HCT116 (cell line): ENCODE data around the gene PLAGL1. TPM values are rescaled to one million over a fixed set of nuclear protein-coding genes. Genes with fewer than 3 reads are reported as not detected.
A peak's percentile ranks its signal among the peaks of the same experiment; 100 is the strongest.

Experiments used
- ATAC-seq: fragments of 200-7000 bp; cut with Tn5 transposase; 2 replicates; pipeline ENCODE4 v1.9.1; 2020; ENCODE audit warnings: mild to moderate bottlenecking, moderate library complexity
- Bru-seq: library from RNA; stranded (reverse); fragments of 400-500 nt; gene quantifications from one replicate; lab custom pipeline; 2021; lab: Mats Ljungman, UMichigan
- BruChase-seq, 2 experiments: library from RNA; stranded (reverse); fragments of 400-500 nt; gene quantifications; one replicate each; lab custom pipeline; 2021; lab: Mats Ljungman, UMichigan
- BruUV-seq: library from RNA; stranded (reverse); fragments of 400-500 nt; replicated peaks from 2 replicates; lab custom pipeline; 2021; lab: Mats Ljungman, UMichigan
- CTCF ChIA-PET: fragments of 300-600 bp; sonication (Branson Sonifier 250); formaldehyde crosslinking; loops from one replicate; lab custom pipeline; 2021; ENCODE audit warnings: antibody characterized with exemption; lab: Charles Lee
- POLR2A ChIA-PET: fragments of 300-600, 350-600 bp; sonication (Branson Sonifier 250); formaldehyde crosslinking; loops from one replicate; lab custom pipeline; 2021; ENCODE audit warnings: antibody characterized with exemption; lab: Charles Lee
- RAD21 ChIA-PET, 2 experiments: fragments of 300-600 bp; sonication (Branson Sonifier 250); formaldehyde crosslinking; loops; one replicate each; lab custom pipeline; 2023; ENCODE audit warnings: low total read pairs in 2 of 2; ENCODE audit not compliant: uncharacterized antibody in 2 of 2, unreplicated experiment in 2 of 2, low non-redundant PET in 1 of 2; lab: Charles Lee
- DNase-seq: peaks from one replicate; pipeline ENCODE4 v3.0.0-alpha.2; 2010; ENCODE audit warnings: low read depth, low spot score
- H2AFZ ChIP-seq: fragments of 200-600 bp; shearing (Covaris generic), sonication (generic); 2 replicates; pipeline ENCODE4 v1.6.1; 2017; ENCODE audit warnings: low read depth, mixed run types, mixed read lengths, antibody characterized with exemption, low read length; ENCODE audit not compliant: poor library complexity, severe bottlenecking
- H3K27ac ChIP-seq: 2 replicates; pipeline ENCODE4 v1.5.1; 2012; ENCODE audit warnings: low read depth, low read length
- H3K27me3 ChIP-seq: fragments of 200-600 bp; sonication (generic); 2 replicates; pipeline ENCODE4 v1.6.1; 2016; ENCODE audit warnings: mixed run types, low read length, mixed read lengths; ENCODE audit not compliant: insufficient read depth
- H3K36me3 ChIP-seq, 2 experiments: fragments of 200-500 bp in 1 of 2; fragments of 200-600 bp in 1 of 2; sonication (Bioruptor generic) in 1 of 2; sonication (generic) in 1 of 2; 2 replicates each; pipeline versions ENCODE4 v1.5.1 to v1.6.1; 2014 to 2016; ENCODE audit warnings: low read length in 2 of 2, inconsistent platforms in 1 of 2, mixed read lengths in 1 of 2, mixed run types in 1 of 2; ENCODE audit not compliant: insufficient read depth in 2 of 2, control insufficient read depth in 1 of 2
- H3K4me1 ChIP-seq, 2 experiments: fragments of 200-600 bp in 1 of 2; sonication (generic) in 1 of 2; 2 replicates each; pipeline versions ENCODE4 v1.5.1 to v1.6.1; 2012 to 2017; ENCODE audit warnings: low read length in 2 of 2, inconsistent platforms in 1 of 2, mild to moderate bottlenecking in 1 of 2, mixed read lengths in 1 of 2, mixed run types in 1 of 2, moderate library complexity in 1 of 2; ENCODE audit not compliant: insufficient read depth in 2 of 2, control insufficient read depth in 1 of 2
- H3K4me2 ChIP-seq: fragments of 200-600 bp; sonication (generic); 2 replicates; pipeline ENCODE4 v1.6.1; 2017; ENCODE audit warnings: mixed run types, low read length, mixed read lengths
- H3K4me3 ChIP-seq, 2 experiments: fragments of 200-600 bp in 1 of 2; sonication (generic) in 1 of 2; replicated peaks in 1 of 2; 2 replicates each; pipeline ENCODE4 v1.5.1; 2011 to 2016; ENCODE audit warnings: low read length in 2 of 2, control low read depth in 1 of 2, low read depth in 1 of 2, mild to moderate bottlenecking in 1 of 2, mixed read lengths in 1 of 2, mixed run types in 1 of 2
- H3K79me2 ChIP-seq: fragments of 200-600 bp; sonication (generic); 2 replicates; pipeline ENCODE4 v1.6.1; 2017; ENCODE audit warnings: mild to moderate bottlenecking, mixed run types, low read length, moderate library complexity, mixed read lengths; ENCODE audit not compliant: insufficient read depth
- H3K9ac ChIP-seq: fragments of 200-600 bp; sonication (generic); 2 replicates; pipeline ENCODE4 v1.6.1; 2016; ENCODE audit warnings: low read length, mixed read lengths
- H3K9me2 ChIP-seq: fragments of 200-600 bp; sonication (generic), shearing (Covaris generic); 2 replicates; pipeline ENCODE4 v1.6.1; 2017; ENCODE audit warnings: mixed run types, mild to moderate bottlenecking, moderate library complexity; ENCODE audit not compliant: insufficient read depth
- H3K9me3 ChIP-seq, 2 experiments: fragments of 200-500 bp in 1 of 2; fragments of 200-600 bp in 1 of 2; sonication (Bioruptor generic) in 1 of 2; sonication (generic) in 1 of 2; 2 replicates each; pipeline ENCODE4 v1.6.1; 2014 to 2017; ENCODE audit warnings: low read length in 2 of 2, mixed read lengths in 2 of 2, inconsistent platforms in 1 of 2, low read depth in 1 of 2, mild to moderate bottlenecking in 1 of 2, mixed run types in 1 of 2, moderate library complexity in 1 of 2; ENCODE audit not compliant: control insufficient read depth in 1 of 2, insufficient read depth in 1 of 2
- H4K20me1 ChIP-seq: fragments of 200-600 bp; sonication (generic), shearing (Covaris generic); 2 replicates; pipeline ENCODE4 v1.6.1; 2017; ENCODE audit warnings: mixed run types, mild to moderate bottlenecking, moderate library complexity; ENCODE audit not compliant: insufficient read depth
- ATF3 ChIP-seq: IDR thresholded peaks from 2 replicates; pipeline ENCODE4 v1.6.1; 2012
- CBX3 ChIP-seq: IDR thresholded peaks from 2 replicates; pipeline ENCODE4 v1.6.1; 2012; ENCODE audit warnings: low read depth
- EGR1 ChIP-seq: IDR thresholded peaks from 2 replicates; pipeline ENCODE4 v1.6.1; 2012; ENCODE audit warnings: low read depth
- EZH2 ChIP-seq: fragments of 200-600 bp; sonication (generic); IDR thresholded peaks from 2 replicates; pipeline ENCODE4 v1.6.1; 2017; ENCODE audit warnings: antibody characterized with exemption, mixed run types
- MAX ChIP-seq: IDR thresholded peaks from 2 replicates; pipeline ENCODE4 v1.6.1; 2012
- POLR2A ChIP-seq: IDR thresholded peaks from 2 replicates; pipeline ENCODE4 v1.7.0; 2011; ENCODE audit warnings: borderline replicate concordance; ENCODE audit not compliant: insufficient read depth, insufficient read length; ENCODE audit errors: extremely low read depth
- POLR2AphosphoS5 ChIP-seq: IDR thresholded peaks from 2 replicates; pipeline ENCODE4 v1.6.1; 2011; ENCODE audit warnings: mild to moderate bottlenecking, low read depth, low read length, moderate library complexity
- RAD21 ChIP-seq: IDR thresholded peaks from 2 replicates; pipeline ENCODE4 v1.6.1; 2012; ENCODE audit warnings: low read depth, mild to moderate bottlenecking
- REST ChIP-seq: IDR thresholded peaks from 2 replicates; pipeline ENCODE4 v1.6.1; 2012; ENCODE audit warnings: low read depth
- SIN3A ChIP-seq: IDR thresholded peaks from 2 replicates; pipeline ENCODE4 v1.6.1; 2012; ENCODE audit warnings: low read depth
- YY1 ChIP-seq: IDR thresholded peaks from 2 replicates; pipeline ENCODE4 v1.6.1; 2011; ENCODE audit warnings: low read length, low read depth, moderate library complexity, mild to moderate bottlenecking; ENCODE audit not compliant: insufficient replicate concordance; ENCODE audit errors: extremely low read depth
- ZBTB33 ChIP-seq: IDR thresholded peaks from 2 replicates; pipeline ENCODE4 v1.6.1; 2011; ENCODE audit warnings: mild to moderate bottlenecking, low read length, moderate library complexity; ENCODE audit not compliant: insufficient replicate concordance; ENCODE audit errors: extremely low read depth
- ZFX ChIP-seq: fragments of 450-650 bp; IDR thresholded peaks from 2 replicates; pipeline ENCODE4 v1.6.1; 2017
- ZNF274 ChIP-seq: fragments of 200-500 bp; sonication (Bioruptor generic); IDR thresholded peaks from 2 replicates; pipeline ENCODE4 v1.6.1; 2014; ENCODE audit warnings: mild to moderate bottlenecking, low read depth, low read length, inconsistent platforms
- intact Hi-C: fragments of 100-400 bp; cut with micrococcal nuclease; formaldehyde crosslinking; loops from 2 replicates; pipeline ENCODE4 v1.10.0; 2022
- long read RNA-seq: library from polyadenylated mRNA; unstranded; transcript quantifications from one replicate; pipeline ENCODE4 v2.0.0, GENCODE V29; 2021; ENCODE audit not compliant: unreplicated experiment
- polyA plus RNA-seq: library from polyadenylated mRNA; unstranded; fragments of >200 nt; gene quantifications from 2 replicates; pipeline ENCODE4 v1.2.1, GENCODE V29; 2012; ENCODE audit warnings: missing spikeins
- total RNA-seq: library from RNA; stranded (reverse); gene quantifications from one replicate; pipeline ENCODE4 v1.2.1, GENCODE V29; 2021; ENCODE audit not compliant: unreplicated experiment

PLAGL1 gene
- total RNA-seq (35.6 TPM), Bru-seq, nascent RNA (percentile 69 among the genes with signal in this experiment), BruChase-seq, experiment 1, labeled RNA remaining after a 6-hour chase (percentile 69 among the genes with signal in this experiment), BruChase-seq, experiment 2, labeled RNA remaining after a 2-hour chase (percentile 71 among the genes with signal in this experiment)
- 23.9 and 26.8 TPM in 2 replicates for polyA plus RNA-seq
- long read RNA-seq, partial matches to known transcripts, result 2 of 26 reads
- long read RNA-seq, other reads (novel, unspliced or antisense), result 16 of 26 reads

DNA sequence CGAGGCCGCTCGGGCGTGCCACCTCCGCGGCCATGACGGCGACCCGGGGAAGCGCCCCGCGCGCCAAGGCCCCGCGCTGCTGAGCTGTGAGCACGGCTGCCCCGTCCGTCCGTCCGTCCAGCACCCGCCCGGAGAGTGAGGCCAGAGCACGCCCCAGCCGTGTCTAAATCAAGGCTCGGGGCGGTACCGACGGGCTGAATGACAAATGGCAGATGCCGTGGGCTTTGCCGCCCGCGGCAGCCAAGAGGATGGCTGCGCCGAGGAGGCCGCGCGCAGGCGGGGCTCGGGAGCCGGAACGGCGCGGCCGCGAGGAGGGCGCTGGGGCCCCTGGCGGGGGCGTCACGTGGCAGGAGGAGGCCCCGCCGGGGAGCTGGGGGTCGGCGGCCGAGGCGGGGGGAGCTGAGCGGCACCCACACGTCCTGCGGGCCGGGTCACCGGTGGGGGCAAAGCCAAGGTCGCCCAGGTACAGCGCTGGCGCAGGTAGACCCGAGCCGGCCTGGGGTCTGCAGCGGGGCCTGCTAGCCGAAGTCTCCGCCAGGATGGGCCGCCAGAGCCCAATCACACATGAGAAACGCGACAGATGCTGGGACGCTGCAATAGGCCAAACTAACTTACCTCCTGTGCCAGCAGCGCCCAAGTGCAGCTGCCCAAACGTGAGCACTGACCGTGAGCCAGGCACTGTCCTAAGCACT is at the start of gene PLAGL1:
PLAGL1 (minus strand) TSS at position 140 of the 692 bp plus-strand sequence. CDS start 60,123 bp downstream, outside the sequence.
- peak within 1 kb of the TSS; percentile 69 for H3K4me2 ChIP-seq
- CTCF ChIA-PET, result interaction anchor here (1.3 to 2.4 kb wide), 2 partner anchors 68 to 433 kb away, joined by 7 to 9 read pairs; no protein-coding TSS in a partner anchor
- no peaks in the 10 kb centered on the region for H3K36me3 ChIP-seq
- RAD21 ChIA-PET, result no interaction called here
- peak within 1 kb of the TSS; percentile 56 for H2AFZ ChIP-seq
- no TSS peak for BruUV-seq
- peaks cover 40% of the 10 kb centered on the region for H3K79me2 ChIP-seq
- H3K27ac ChIP-seq, result peak within 1 kb of the TSS; percentile 71
- H3K9me2 ChIP-seq, result no peaks in the 10 kb centered on the region
- TF ChIP-seq EGR1 (no peak), POLR2AphosphoS5 (peak; percentile 80), ZBTB33 (peak; percentile 10), POLR2A (peak; percentile 75), EZH2 (no peak), ZNF274 (no peak), REST (no peak), ZFX (peak; percentile 90), SIN3A (peak; percentile 37; the same call in 1 of the 2 replicates), YY1 (peak; percentile 58), ATF3 (no peak), MAX (peak; percentile 26), RAD21 (no peak), CBX3 (no peak)
- intact Hi-C loops, result no loop called here
- H4K20me1 ChIP-seq, result no peaks in the 10 kb centered on the region
- peaks cover 3 to 7% of the 10 kb centered on the region in 2 experiments; a peak in 2 of 4 replicates for H3K4me1 ChIP-seq
- peak; percentile 85 for ATAC-seq
- H3K27me3 ChIP-seq, result no peaks in the 10 kb centered on the region
- H3K9me3 ChIP-seq, result no peaks in the 10 kb centered on the region
- DNase-seq, result peak; percentile 38
- POLR2A ChIA-PET, result no interaction called here
- peak within 1 kb of the TSS; percentile 56 to 74 for H3K4me3 ChIP-seq
- H3K9ac ChIP-seq, result peak within 1 kb of the TSS; percentile 84
